ENCODE data around the gene KCNK7. TPM values are rescaled to one million over a fixed set of nuclear protein-coding genes. Genes with fewer than 3 reads are reported as not detected.

KCNK7 gene
- total RNA-seq, 4 donors from 2014 or later = 1.1 to 1.7 (median 1.5) TPM; not detected in 1

DNA sequence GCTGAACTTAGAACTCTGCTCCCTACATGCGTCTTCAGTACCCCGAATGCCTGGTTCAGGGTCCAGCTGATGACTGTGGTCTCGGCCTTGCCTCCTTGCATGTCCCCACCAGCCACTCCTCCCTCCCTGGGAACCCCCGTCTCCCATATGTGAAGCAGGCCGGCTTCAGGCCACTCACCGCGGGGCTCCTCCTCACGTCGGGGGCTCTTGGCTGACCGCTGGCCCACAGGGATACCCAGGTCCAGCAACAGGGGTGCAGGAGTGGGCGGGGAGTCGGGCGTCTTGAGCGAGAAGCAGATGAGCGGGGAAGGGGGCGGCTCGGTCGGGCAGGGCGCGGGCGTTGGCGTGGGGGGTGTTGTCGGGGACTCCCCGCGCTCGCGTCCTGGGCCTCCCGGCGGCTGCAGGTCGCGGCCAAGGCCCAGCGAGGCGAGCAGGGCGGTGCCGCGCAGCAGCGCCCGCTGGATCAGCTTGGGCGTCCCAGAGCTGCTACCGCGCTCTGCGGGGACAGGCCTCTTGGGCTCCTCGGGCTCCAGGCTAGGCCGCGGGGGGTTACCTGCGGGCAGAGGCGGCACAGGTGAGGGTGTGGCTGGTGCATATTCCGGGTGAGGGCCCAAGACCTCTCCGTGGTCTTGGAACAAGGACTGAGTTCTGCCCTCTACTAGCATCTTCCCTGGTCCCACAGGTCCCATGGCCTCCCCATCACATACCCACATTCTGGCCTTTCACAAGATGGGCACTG lies 3.8 kb upstream of the KCNK7 start:
- no peak for TF ChIP-seq CTCF (IDR thresholded peaks at IDR 0.05)
- DNase-seq (ENCODE audit: low spot score) (no peak), ATAC-seq (ENCODE audit: low FRiP score) (no peak)

DNA sequence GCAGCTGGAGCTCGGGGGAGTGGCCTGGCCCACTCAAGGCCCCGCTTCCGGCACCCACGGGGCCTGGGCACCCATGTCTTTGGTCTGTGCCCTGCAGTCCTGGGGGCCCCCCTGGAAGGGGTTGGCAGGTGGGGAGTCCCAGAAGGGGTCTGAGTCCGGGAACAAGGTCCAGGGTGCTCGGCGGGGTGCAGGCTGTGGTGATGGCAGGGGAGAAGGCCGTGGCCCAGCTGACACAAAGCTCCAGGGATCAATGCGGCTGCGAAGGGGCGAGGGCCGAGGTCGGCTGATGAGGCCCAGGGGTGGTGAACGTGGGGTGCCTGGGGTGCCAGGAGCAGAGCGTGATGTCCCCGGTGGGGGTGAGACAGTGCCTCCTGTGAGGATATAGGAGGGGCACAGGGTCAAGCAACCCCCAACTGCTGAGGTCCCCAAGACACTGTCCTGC lies 2.7 kb upstream of the KCNK7 start:
- TF ChIP-seq CTCF (IDR thresholded peaks at IDR 0.05) = no peak
- DNase-seq (ENCODE audit: low spot score) (no peak), ATAC-seq (ENCODE audit: low FRiP score) (no peak)

GRCh38 chr11:65596520-65596919 lies 920 bp upstream of the KCNK7 start:
- ATAC-seq (ENCODE audit: low FRiP score) (no peak), DNase-seq (ENCODE audit: low spot score) (no peak)
- no peak for TF ChIP-seq CTCF (IDR thresholded peaks at IDR 0.05)

DNA sequence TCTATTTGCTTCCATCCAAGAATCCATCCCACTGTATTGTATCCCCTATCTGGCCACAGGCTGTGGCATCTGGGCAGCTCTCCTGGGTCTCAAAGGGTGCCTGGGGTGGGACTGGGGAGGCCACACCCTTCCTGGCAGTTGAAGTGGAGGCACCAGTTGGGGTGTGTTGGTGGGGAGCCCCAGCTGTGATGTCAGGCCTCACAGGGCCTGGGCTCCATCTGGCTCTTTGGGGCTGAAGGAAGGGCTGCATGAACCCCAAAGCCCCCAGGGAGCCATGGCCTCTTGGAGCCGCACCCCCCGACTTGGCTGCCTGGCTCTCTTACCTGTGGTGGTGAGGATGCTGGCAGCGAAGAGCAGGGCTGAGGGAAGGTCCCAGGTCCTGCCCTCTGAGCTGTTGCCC lies 469 bp downstream of the KCNK7 start:
- no peak for ATAC-seq (ENCODE audit: low FRiP score)
- no peak for TF ChIP-seq CTCF (IDR thresholded peaks at IDR 0.05)
- DNase-seq (ENCODE audit: low spot score) = no peak

DNA sequence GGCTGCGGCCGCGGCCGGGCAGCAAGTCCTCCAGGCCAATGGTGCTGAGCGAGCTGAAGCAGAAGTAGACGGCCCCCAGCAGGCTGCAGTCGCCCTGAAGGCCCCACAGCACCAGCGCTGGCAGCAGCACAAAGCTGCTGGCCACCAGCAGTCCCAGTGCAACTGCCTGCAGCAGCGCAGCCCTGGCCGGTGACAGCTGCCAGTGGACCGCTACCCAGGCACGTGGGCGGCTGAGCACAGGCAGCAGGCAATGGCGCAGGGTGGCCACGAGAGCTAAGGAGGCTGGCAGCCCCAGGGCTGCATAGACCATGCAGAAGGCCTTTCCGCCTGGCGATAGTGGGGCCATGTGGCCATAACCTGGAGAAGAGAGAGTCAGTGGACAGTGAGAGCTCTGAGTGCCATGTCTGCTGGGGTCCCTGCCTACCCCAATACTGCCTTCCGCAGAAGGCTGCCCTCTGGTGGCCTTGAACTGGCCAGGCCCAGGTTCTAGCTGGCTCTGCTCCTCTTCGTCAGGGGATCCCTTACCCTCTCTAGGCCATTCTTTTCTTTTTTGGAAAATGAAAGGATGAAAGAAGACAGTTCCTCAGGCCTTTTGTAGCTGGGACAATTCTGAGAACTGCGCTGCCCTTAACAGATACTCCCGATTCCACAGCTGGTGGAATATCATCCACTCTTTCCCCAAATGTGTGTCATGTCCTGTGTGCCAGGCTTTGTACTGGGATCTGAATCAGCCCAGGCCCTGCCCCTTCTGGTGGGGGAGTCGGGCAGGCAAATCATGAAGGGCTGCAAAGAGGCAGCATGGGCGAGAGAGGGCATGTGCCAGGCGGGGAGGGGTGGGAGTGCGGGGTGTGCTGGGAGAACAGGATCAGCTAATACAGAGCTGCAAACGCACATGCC lies 1.8 kb downstream of the KCNK7 start:
- ATAC-seq (ENCODE audit: low FRiP score) = no peak
- TF ChIP-seq CTCF (IDR thresholded peaks at IDR 0.05) = no peak

DNA sequence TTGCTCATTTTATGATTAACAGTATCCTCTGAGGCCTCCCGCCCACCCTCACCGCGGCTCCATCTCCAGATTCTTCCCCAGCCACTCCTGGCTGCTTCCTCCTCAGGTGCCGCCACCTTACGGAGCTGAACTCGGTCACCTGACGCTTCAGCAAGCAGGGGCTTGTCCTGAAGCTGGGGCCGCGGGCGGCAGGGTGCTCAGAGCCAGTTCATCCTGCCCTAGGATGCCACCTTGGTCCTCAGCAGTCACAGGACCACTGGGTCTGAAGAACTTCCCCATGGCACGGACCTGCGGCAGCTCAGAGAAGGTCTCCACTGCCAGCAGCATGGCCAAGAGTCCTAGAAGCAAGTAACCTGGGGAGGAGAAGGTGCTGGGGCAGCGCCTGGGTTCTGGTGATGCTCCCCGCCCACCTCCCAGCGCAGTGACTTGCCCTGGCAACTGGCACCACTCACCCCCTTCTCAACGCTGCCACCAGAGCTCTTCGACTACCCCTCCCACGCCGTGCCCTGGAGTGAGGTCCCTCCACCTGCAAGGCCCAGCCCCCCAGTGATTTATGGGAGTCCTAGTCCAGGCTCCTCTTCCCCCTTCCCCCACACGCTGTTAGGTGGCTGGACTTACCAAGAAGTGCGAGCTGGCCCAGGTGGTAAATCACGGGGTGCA lies 2.6 kb downstream of the KCNK7 start:
- no peak for TF ChIP-seq CTCF (IDR thresholded peaks at IDR 0.05)
- ATAC-seq (ENCODE audit: low FRiP score) = no peak

More for the DNA sequence above, 1.8 kb downstream of the KCNK7 start:
- DNase-seq (ENCODE audit: low spot score) = no peak

More for the DNA sequence above, 2.6 kb downstream of the KCNK7 start:
- DNase-seq (ENCODE audit: low spot score) = no peak
